ENCODE data around the gene SEZ6L. TPM values are rescaled to one million over a fixed set of nuclear protein-coding genes. Genes with fewer than 3 reads are reported as not detected.

Gene SEZ6L
- total and polyA plus RNA-seq, 12 donors = 0.17 to 16.3 (median 3.9) TPM; not detected in 1

- no peaks in the 10 kb centered on the region for H3K4me1 ChIP-seq (replicated peaks in 1 of 2)
- no peak for TF ChIP-seq POLR2A (IDR thresholded peaks at IDR 0.05)
- no peak for TF ChIP-seq CTCF (IDR thresholded peaks at IDR 0.05)
- WGBS, 4 donors = 71 to 85% (median 73%) methylated on average over 9 of the region's 9 CpGs
- H3K36me3 ChIP-seq (replicated peaks in 1 of 2) = no peaks in the 10 kb centered on the region
- DNase-seq = no peak
- no peak overlapping the region for H3K4me3 ChIP-seq
- peaks cover 9% of the 10 kb centered on the region for H3K27me3 ChIP-seq
- intact Hi-C loops (cut with DNase I) = loop anchor here in 1 of 2 donors (5.0 to 10.0 kb wide), 2 partner anchors 162 to 249 kb away; no protein-coding TSS in a partner anchor
- no peak overlapping the region for H3K27ac ChIP-seq
- H3K9me3 ChIP-seq (replicated peaks in 1 of 3) = no peaks in the 10 kb centered on the region
Observed at GRCh38 chr22:26334232-26334631, 165.0 kb downstream of the SEZ6L start.

DNA sequence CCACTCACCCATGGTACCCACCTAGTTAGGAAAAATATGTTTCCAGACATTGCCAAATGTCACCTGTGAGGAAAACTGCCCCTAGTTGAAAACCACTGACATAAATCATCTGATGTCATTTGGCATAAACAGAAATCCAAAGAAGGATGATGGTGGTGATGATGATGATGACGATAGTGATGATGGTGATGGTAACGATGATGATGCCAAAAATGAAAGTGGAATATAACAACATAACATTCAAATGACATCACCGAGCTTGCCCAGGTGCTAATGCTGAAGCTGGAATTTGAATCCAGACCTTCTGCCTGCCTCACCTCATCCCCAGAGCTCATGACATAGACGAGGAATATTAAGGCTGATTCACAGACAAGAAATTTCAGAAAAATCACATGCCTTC, 167.5 kb downstream of the SEZ6L start:
- Histone ChIP-seq H3K27me3 (peaks cover 9% of the 10 kb centered on the region), H3K4me3 (no peak overlapping the region), H3K9me3 (replicated peaks in 1 of 3) (no peaks in the 10 kb centered on the region), H3K36me3 (replicated peaks in 1 of 2) (no peaks in the 10 kb centered on the region), H3K27ac (no peak overlapping the region), H3K4me1 (replicated peaks in 1 of 2) (no peaks in the 10 kb centered on the region)
- 76 to 85% (median 79%) methylated on average over 4 of the region's 4 CpGs for WGBS, 4 donors
- DNase-seq = no peak
- TF ChIP-seq CTCF (IDR thresholded peaks at IDR 0.05) (no peak), POLR2A (IDR thresholded peaks at IDR 0.05) (no peak)
- intact Hi-C loops (cut with DNase I) = loop anchor here in 1 of 2 donors (10.0 kb wide), 1 partner anchor 252 kb away; no protein-coding TSS in a partner anchor

- intact Hi-C loops (cut with DNase I) = loop anchor here in 1 of 2 donors (10.0 kb wide), 1 partner anchor 255 kb away; no protein-coding TSS in a partner anchor
- TF ChIP-seq CTCF (IDR thresholded peaks at IDR 0.05) (no peak), POLR2A (IDR thresholded peaks at IDR 0.05) (no peak)
- Histone ChIP-seq H3K4me1 (replicated peaks in 1 of 2) (no peaks in the 10 kb centered on the region), H3K27me3 (no peaks in the 10 kb centered on the region), H3K4me3 (no peak overlapping the region), H3K27ac (no peak overlapping the region), H3K9me3 (replicated peaks in 1 of 3) (no peaks in the 10 kb centered on the region), H3K36me3 (replicated peaks in 1 of 2) (no peaks in the 10 kb centered on the region)
- no peak for DNase-seq
- 57 to 67% (median 66%) methylated on average over 4 to 6 of the region's 6 CpGs for WGBS, 4 donors
Observed at GRCh38 chr22:26339755-26340154, 170.5 kb downstream of the SEZ6L start.

DNA sequence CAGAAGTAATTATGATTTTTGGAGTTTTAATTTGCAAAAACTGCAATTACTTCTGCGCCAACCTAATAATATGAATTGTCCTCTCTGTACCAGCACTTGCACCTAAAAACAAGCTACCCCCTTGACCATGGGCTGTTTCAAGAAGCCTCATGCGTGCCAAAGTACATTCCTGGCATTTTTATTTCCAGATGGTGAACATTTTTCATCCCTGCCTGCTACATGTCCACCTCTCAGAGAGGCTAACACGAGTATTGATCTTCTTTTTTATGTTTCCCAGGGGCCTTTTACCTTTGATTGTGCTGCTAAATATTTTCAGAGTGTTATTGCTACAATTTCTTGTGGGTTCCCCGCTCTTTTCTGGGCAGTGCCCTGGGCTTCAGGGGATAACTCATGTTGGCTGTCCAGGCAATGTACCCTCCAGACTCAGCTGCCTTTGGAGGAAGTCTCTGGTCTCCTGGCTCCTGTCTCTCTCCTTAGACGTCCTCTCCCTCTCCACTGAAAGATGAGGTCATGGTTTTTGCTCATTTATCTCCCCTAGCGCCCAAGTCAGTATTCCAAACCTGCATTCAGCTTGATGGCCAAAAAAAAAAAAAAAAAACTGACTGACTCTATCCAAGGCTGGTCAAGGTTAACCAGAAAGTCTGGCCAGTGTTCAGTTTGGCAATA, 173.6 kb downstream of the SEZ6L start:
- TF ChIP-seq POLR2A (IDR thresholded peaks at IDR 0.05) (no peak), CTCF (IDR thresholded peaks at IDR 0.05) (no peak)
- Histone ChIP-seq H3K9me3 (replicated peaks in 1 of 3) (no peaks in the 10 kb centered on the region), H3K4me3 (no peak overlapping the region), H3K27ac (no peak overlapping the region), H3K27me3 (no peaks in the 10 kb centered on the region), H3K36me3 (replicated peaks in 1 of 2) (no peaks in the 10 kb centered on the region), H3K4me1 (replicated peaks in 1 of 2) (no peaks in the 10 kb centered on the region)
- intact Hi-C loops (cut with DNase I) = no loop called here
- no peak for DNase-seq
- WGBS, 4 donors = 38 to 50% (median 41%) methylated on average over 6 of the region's 6 CpGs

Measured in adrenal gland (tissue), 12 donors.